Common myeloid progenitor, CD34-positive (primary cell): Measurements from ENCODE around the gene CPEB3.

Experiments used
- CTCF ChIA-PET: fragments of 350-600 bp; sonication (Branson Sonifier 250); formaldehyde crosslinking; loops from one replicate; lab custom pipeline; 2021; ENCODE audit warnings: antibody characterized with exemption; lab: Charles Lee
- POLR2A ChIA-PET: fragments of 350-600 bp; sonication (Branson Sonifier 250); formaldehyde crosslinking; loops from one replicate; lab custom pipeline; 2021; ENCODE audit warnings: antibody characterized with exemption; lab: Charles Lee
- DNase-seq, 3 donors: peaks; one replicate each; pipeline versions ENCODE4 v3.0.0 to v3.0.0-alpha.2; 2013
- H3K27ac ChIP-seq, 2 experiments: 1 replicate in 1 of 2; 2 replicates in 1 of 2; pipeline ENCODE4 v1.7.0; 2013; ENCODE audit warnings: inconsistent platforms in 2 of 2, low read length in 2 of 2, mild to moderate bottlenecking in 2 of 2, low read depth in 1 of 2, moderate library complexity in 1 of 2; ENCODE audit not compliant: severe bottlenecking in 2 of 2, insufficient read depth in 1 of 2, poor library complexity in 1 of 2
- H3K27me3 ChIP-seq, 5 experiments: replicated peaks in 2 of 5; 1 replicate in 3 of 5; 2 replicates in 2 of 5; pipeline versions ENCODE4 v1.6.1 to v1.7.0; 2013; ENCODE audit warnings: low read length in 4 of 5, mild to moderate bottlenecking in 2 of 5, moderate library complexity in 2 of 5, inconsistent platforms in 1 of 5; ENCODE audit not compliant: insufficient read depth in 5 of 5, control insufficient read depth in 4 of 5
- H3K36me3 ChIP-seq, 4 experiments: 1 replicate in 2 of 4; 2 replicates in 2 of 4; pipeline versions ENCODE4 v1.6.1 to v1.7.0; 2013; ENCODE audit warnings: low read length in 3 of 4, control low read depth in 1 of 4, mild to moderate bottlenecking in 1 of 4; ENCODE audit not compliant: control insufficient read depth in 4 of 4, insufficient read depth in 4 of 4
- H3K4me1 ChIP-seq, 4 experiments: 1 replicate in 3 of 4; 2 replicates in 1 of 4; pipeline versions ENCODE4 v1.6.1 to v1.7.1; 2013; ENCODE audit warnings: low read length in 3 of 4, mild to moderate bottlenecking in 3 of 4, control low read depth in 1 of 4, inconsistent platforms in 1 of 4, moderate library complexity in 1 of 4; ENCODE audit not compliant: control insufficient read depth in 4 of 4, insufficient read depth in 4 of 4; ENCODE audit errors: control extremely low read depth in 1 of 4
- H3K4me3 ChIP-seq, 7 experiments: 1 replicate in 4 of 7; 2 replicates in 3 of 7; pipeline versions ENCODE4 v1.5.1 to v1.7.0; 2013; ENCODE audit warnings: mild to moderate bottlenecking in 7 of 7, low read length in 6 of 7, moderate library complexity in 6 of 7, inconsistent platforms in 2 of 7, low read depth in 2 of 7, control low read depth in 1 of 7; ENCODE audit not compliant: insufficient read depth in 4 of 7, control insufficient read depth in 1 of 7; ENCODE audit errors: extremely low read depth in 1 of 7
- H3K9me3 ChIP-seq, 5 experiments: 1 replicate in 4 of 5; 2 replicates in 1 of 5; pipeline versions ENCODE4 v1.6.1 to v1.7.1; 2013; ENCODE audit warnings: low read length in 4 of 5, mild to moderate bottlenecking in 2 of 5, inconsistent platforms in 1 of 5, low read depth in 1 of 5, moderate library complexity in 1 of 5; ENCODE audit not compliant: control insufficient read depth in 4 of 5, insufficient read depth in 2 of 5; ENCODE audit errors: control extremely low read depth in 1 of 5
- WGBS: methylation state at CpG from one replicate; pipeline ENCODE4 v1.1.5; 2013; ENCODE audit not compliant: insufficient coverage; 5-methylcytosine and 5-hydroxymethylcytosine counted together

The CPEB3 gene

DNA sequence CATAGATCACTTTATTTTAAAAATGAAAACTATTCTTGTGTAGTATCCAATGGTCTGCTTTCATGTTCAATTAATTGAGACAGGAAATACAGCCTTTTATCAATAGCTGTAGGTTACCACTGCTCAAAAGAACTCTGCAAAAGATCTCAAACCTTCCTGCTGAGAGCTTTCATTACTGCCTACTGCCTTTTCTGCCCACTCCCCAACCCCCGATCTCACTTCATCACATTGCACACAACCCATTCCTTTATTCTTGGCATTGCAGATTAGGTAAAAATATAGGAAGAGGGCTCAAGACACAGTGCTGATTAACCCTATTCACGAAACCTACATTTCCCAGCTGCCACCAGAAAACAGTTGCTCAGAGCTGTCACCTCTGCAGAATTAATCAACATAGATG, 195.9 kb downstream of the CPEB3 start:
- no peaks in the 10 kb centered on the region for H3K9me3 ChIP-seq
- WGBS, result 100% methylated on average over 1 of the region's 2 CpGs
- H3K4me3 ChIP-seq, result no peak overlapping the region
- H3K27ac ChIP-seq, result no peak overlapping the region
- no peaks in the 10 kb centered on the region for H3K4me1 ChIP-seq
- CTCF ChIA-PET, result interaction anchor here (0.7 kb wide), 1 partner anchor 10 kb away, joined by 3 read pairs; no protein-coding TSS in a partner anchor
- no peak for DNase-seq
- no peaks in the 10 kb centered on the region for H3K27me3 ChIP-seq
- no peaks in the 10 kb centered on the region for H3K36me3 ChIP-seq
- POLR2A ChIA-PET, result interaction anchor here (0.6 kb wide), 1 partner anchor 87 kb away, joined by 3 read pairs; no protein-coding TSS in a partner anchor

DNA sequence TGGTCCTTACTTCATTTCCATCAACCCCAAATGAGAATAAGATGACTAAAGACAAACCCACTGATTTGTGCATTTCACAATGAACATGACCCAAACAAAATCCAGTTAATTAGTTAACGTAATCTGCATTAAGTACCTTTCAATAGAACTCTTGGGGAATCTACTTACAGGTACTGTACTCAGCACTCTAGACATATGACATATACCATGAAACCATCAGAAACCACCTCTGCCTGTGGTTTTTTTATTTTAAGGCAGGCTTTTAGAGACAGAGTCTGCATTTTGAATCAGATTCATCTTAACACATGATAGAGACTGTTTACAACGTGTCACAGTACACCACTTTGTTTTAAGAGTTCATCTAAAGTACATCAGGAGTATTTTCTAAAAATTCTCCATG, 198.9 kb downstream of the CPEB3 start:
- POLR2A ChIA-PET, result no interaction called here
- CTCF ChIA-PET, result no interaction called here
- Histone ChIP-seq H3K9me3 (no peaks in the 10 kb centered on the region), H3K4me1 (no peaks in the 10 kb centered on the region), H3K27me3 (no peaks in the 10 kb centered on the region), H3K27ac (no peak overlapping the region), H3K36me3 (no peaks in the 10 kb centered on the region), H3K4me3 (no peak overlapping the region)
- DNase-seq, result no peak
- WGBS, result 100% methylated on average over 1 of the region's 2 CpGs

DNA sequence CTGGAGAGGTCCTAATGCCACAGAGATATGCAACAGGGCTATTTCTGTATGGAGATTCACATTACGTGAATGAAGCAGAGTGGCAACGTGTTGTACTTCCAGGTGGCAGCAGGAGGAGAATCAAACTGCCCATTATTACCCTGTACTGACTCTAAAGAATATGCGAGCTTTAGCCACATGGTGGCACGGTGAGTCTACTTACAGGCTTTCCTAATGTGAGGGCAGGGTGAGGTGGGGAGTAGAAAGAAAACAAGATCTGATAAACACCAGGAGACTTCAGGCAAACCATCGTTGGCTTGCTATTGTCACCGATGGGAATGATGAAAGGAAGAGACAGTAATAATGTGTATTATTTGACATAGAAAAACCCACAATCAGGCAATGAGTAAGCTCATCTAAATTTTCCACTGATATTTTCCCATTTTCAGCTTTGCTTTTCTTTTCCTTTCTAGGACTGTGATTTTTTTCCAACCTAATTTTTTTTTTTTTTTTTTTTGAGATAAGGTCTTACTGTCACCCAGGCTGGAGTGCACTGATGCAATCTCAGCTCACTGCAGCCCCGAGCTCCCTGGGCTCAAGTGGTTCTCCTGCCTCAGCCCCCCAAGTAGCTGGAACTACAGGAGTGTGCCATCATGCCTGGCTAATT, 203.0 kb downstream of the CPEB3 start:
- ChIA-PET POLR2A (interaction anchor here (0.7 to 1.2 kb wide), 2 partner anchors 9 to 347 kb away, joined by 3 to 4 read pairs; no protein-coding TSS in a partner anchor), CTCF (interaction anchor here (0.8 to 6.7 kb wide), 11 partner anchors 9 to 368 kb away, joined by 3 to 47 read pairs (median 4); partner anchors contain the start of genes CPEB3 and MARCHF5)
- no peaks in the 10 kb centered on the region for H3K4me1 ChIP-seq

DNA sequence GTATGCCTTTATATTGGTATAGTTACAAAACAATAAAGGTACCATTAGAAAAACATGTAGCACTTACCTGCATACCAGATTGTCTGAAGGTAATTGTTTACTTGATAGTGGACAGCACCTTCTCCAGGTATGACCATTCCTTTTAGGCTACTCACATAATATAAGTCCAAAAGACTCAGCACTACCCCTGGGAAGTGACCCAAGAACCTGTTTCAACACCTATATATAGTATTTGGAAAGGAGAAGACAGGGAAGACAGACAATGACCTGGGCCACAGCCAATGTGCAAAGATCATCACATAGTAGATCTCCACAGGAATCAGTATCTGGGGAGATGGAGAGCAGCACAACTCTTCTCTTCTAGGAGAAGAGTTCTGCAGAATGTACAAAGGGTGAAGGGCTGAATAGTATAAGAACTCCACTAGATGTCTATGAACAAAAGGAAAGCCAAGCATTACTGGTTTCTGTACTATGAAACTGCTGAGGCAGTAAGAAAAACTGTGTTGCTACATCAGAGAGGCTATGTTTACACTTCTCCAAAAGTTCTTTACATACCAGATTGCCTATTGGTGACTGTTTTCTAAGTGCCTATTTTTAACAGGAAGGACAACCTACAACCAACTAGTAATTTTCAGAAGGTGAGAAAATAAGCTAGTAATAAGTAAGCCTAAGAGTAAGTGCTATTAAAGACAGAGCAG, 208.1 kb downstream of the CPEB3 start:
- Histone ChIP-seq H3K4me3 (no peak overlapping the region), H3K27me3 (no peaks in the 10 kb centered on the region), H3K9me3 (no peaks in the 10 kb centered on the region), H3K36me3 (peaks cover 0 to 9% (median 3%) of the 10 kb centered on the region in 4 experiments), H3K27ac (no peak overlapping the region), H3K4me1 (no peaks in the 10 kb centered on the region)
- CTCF ChIA-PET, result interaction anchor here (0.7 to 1.0 kb wide), 2 partner anchors 13 to 354 kb away, joined by 3 read pairs; no protein-coding TSS in a partner anchor
- no peak for DNase-seq
- POLR2A ChIA-PET, result no interaction called here

More for the DNA sequence above, 203.0 kb downstream of the CPEB3 start:
- WGBS, result 25% methylated on average over 2 of the region's 7 CpGs
- Histone ChIP-seq H3K27me3 (no peaks in the 10 kb centered on the region), H3K9me3 (no peaks in the 10 kb centered on the region), H3K4me3 (no peak overlapping the region), H3K36me3 (no peaks in the 10 kb centered on the region), H3K27ac (no peak overlapping the region)
- peak; percentile 87 to 93 (median 93) for DNase-seq

DNA sequence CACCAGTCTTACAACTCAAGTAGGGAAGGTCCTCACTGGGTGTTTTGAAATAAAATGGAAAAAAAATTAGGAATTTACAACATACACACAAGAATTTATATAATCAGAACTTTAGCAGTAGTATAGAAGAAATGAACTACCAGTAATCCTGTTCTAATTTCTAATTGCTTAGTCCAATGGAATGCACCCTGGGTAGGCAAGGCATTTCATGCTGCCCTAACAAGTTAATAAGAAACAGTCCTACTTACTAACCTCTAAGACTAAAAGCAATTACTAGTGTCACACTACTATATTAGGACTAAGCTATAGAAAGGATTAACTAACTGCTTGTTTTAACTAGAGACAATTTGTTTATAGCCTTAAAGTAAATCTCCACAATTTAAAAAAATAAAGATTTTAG, 209.2 kb downstream of the CPEB3 start:
- DNase-seq, result no peak
- Histone ChIP-seq H3K9me3 (no peaks in the 10 kb centered on the region), H3K27ac (no peak overlapping the region), H3K4me1 (no peaks in the 10 kb centered on the region), H3K4me3 (no peak overlapping the region), H3K36me3 (peaks cover 0 to 9% (median 5%) of the 10 kb centered on the region in 4 experiments), H3K27me3 (no peaks in the 10 kb centered on the region)
- CTCF ChIA-PET, result no interaction called here
- POLR2A ChIA-PET, result no interaction called here

GRCh38 chr10:92080244-92080643, 210.6 kb downstream of the CPEB3 start:
- H3K4me1 ChIP-seq, result no peaks in the 10 kb centered on the region
- WGBS, result 100% methylated on average over 2 of the region's 3 CpGs
- ChIA-PET CTCF (interaction anchor here (1.0 kb wide), 1 partner anchor 11 kb away, joined by 3 read pairs; no protein-coding TSS in a partner anchor), POLR2A (no interaction called here)
- no peak overlapping the region for H3K27ac ChIP-seq
- H3K4me3 ChIP-seq, result no peak overlapping the region
- DNase-seq, result no peak
- peaks cover 0 to 9% (median 5%) of the 10 kb centered on the region in 4 experiments for H3K36me3 ChIP-seq
- H3K27me3 ChIP-seq, result no peaks in the 10 kb centered on the region
- no peaks in the 10 kb centered on the region for H3K9me3 ChIP-seq

- POLR2A ChIA-PET, result no interaction called here
- WGBS, result 100% methylated on average over 2 of the region's 6 CpGs
- CTCF ChIA-PET, result interaction anchor here (1.0 to 1.3 kb wide), 2 partner anchors 9 to 23 kb away, joined by 3 read pairs; no protein-coding TSS in a partner anchor
Observed at GRCh38 chr10:92079003-92079402, 211.9 kb downstream of the CPEB3 start.

More at GRCh38 chr10:92079003-92079402, 211.9 kb downstream of the CPEB3 start:
- DNase-seq, result no peak
- no peak overlapping the region for H3K4me3 ChIP-seq
- no peaks in the 10 kb centered on the region for H3K4me1 ChIP-seq
- H3K27ac ChIP-seq, result no peak overlapping the region
- H3K36me3 ChIP-seq, result peaks cover 0 to 9% (median 5%) of the 10 kb centered on the region in 4 experiments
- H3K9me3 ChIP-seq, result no peaks in the 10 kb centered on the region
- no peaks in the 10 kb centered on the region for H3K27me3 ChIP-seq
